ENCODE results near the gene ZRANB3. TPM values are rescaled to one million over a fixed set of nuclear protein-coding genes. Genes with fewer than 3 reads are reported as not detected.

ZRANB3 gene
- total and polyA plus RNA-seq, 3 experiments from 2014 or later: 2.5 to 10.3 (median 9.1) TPM

DNA sequence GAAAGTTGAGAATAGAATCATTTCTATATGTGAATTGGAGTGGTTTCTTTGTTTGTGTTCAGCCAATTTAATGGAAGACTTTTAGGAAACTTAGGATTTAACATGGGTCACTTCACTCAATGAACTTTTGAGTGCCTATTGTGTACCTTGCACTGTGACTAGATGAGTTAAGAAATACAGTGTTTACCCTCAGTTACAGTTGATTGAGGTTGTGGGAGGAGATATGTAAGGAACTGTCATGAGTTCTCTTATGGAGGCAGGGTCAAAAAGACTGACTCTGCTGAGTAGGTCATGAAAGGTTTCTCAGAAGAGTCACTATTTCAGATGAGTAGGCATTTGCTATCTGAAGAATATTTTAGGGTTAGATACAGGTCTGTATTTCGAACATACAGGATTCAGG lies 380.3 kb downstream of the ZRANB3 start:
- no peak for DNase-seq
- POLR2A ChIA-PET: no interaction called here
- Mint-ChIP-seq H3K4me3 (no peak overlapping the region), H3K36me3 (peaks cover 26 to 64% (median 33%) of the 10 kb centered on the region in 3 donors), H3K27me3 (no peaks in the 10 kb centered on the region), H3K27ac (no peak overlapping the region), H3K9me3 (no peaks in the 10 kb centered on the region), H3K4me1 (no peaks in the 10 kb centered on the region)
- Histone ChIP-seq H3K27ac (ENCODE audit: low read depth, low read length) (no peak overlapping the region), H3K4me3 (ENCODE audit: low read length) (no peak overlapping the region), H3K9me3 (ENCODE audit: low read length) (no peaks in the 10 kb centered on the region), H3K36me3 (ENCODE audit: insufficient read depth, low read length) (peaks cover 40% of the 10 kb centered on the region), H3K27me3 (ENCODE audit: insufficient read depth, low read length, poor library complexity, severe bottlenecking) (no peaks in the 10 kb centered on the region), H3K4me1 (ENCODE audit: insufficient read depth, low read length) (no peaks in the 10 kb centered on the region)
- CTCF ChIA-PET: no interaction called here

DNA sequence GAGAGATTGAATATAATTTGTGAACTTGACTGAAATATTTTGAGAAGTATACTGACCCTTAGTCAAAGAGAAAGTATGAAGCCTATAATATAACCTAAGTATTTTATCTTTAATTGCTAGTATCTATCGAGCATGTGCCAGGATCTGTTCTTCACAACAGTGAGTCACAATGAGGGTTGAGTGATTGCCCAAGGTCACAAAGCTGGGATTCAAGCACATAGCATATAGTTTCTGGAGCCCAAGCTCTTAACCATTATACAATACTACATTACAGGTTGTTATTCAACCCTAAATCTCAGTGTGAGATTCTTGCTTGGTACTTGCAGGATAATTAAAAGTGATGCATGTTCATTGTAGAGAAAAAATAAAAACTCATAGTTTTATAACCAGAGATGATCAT lies 381.8 kb downstream of the ZRANB3 start:
- H3K27ac ChIP-seq (ENCODE audit: low read depth, low read length): no peak overlapping the region
- POLR2A ChIA-PET: no interaction called here
- H3K4me3 ChIP-seq (ENCODE audit: low read length): no peak overlapping the region
- no peaks in the 10 kb centered on the region for H3K4me1 ChIP-seq (ENCODE audit: insufficient read depth, low read length)
- peaks cover 22 to 59% (median 25%) of the 10 kb centered on the region in 3 donors for H3K36me3 Mint-ChIP-seq
- CTCF ChIA-PET: no interaction called here
- no peaks in the 10 kb centered on the region for H3K27me3 Mint-ChIP-seq
- H3K36me3 ChIP-seq (ENCODE audit: insufficient read depth, low read length): peaks cover 34% of the 10 kb centered on the region
- DNase-seq: no peak
- H3K9me3 ChIP-seq (ENCODE audit: low read length): no peaks in the 10 kb centered on the region
- H3K27me3 ChIP-seq (ENCODE audit: insufficient read depth, low read length, poor library complexity, severe bottlenecking): no peaks in the 10 kb centered on the region
- no peak overlapping the region for H3K27ac Mint-ChIP-seq
- peaks cover 0 to 4% (median under 1%) of the 10 kb centered on the region in 3 donors for H3K4me1 Mint-ChIP-seq
- no peak overlapping the region for H3K4me3 Mint-ChIP-seq
- no peaks in the 10 kb centered on the region for H3K9me3 Mint-ChIP-seq

DNA sequence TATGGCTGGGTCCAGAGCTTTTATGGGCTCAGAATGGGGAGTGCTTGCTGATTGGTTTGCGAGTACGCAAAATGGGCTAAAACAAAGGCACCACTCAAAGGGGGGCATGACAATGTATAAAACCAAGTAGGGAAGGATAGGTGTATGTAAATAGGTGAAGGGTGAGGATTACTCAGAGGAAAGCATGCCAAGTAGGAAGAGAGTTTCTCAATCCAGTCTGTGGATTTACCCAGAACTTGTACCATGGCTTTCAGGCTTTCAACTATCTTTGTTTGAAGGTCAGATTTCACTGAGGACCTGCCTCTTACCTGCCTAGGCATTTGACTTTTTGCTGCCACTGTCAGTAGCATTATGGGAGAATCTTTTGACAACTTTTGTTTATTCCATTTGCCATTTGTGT lies 386.7 kb downstream of the ZRANB3 start:
- H3K9me3 Mint-ChIP-seq: peaks cover 6 to 18% (median 7%) of the 10 kb centered on the region in 5 donors
- no peaks in the 10 kb centered on the region for H3K9me3 ChIP-seq (ENCODE audit: low read length)
- ChIA-PET CTCF (no interaction called here), POLR2A (no interaction called here)
- H3K27me3 ChIP-seq (ENCODE audit: insufficient read depth, low read length, poor library complexity, severe bottlenecking): no peaks in the 10 kb centered on the region
- no peak overlapping the region for H3K27ac Mint-ChIP-seq
- no peaks in the 10 kb centered on the region for H3K36me3 ChIP-seq (ENCODE audit: insufficient read depth, low read length)
- H3K4me1 Mint-ChIP-seq: peaks cover 1 to 10% (median 7%) of the 10 kb centered on the region in 3 donors
- H3K27me3 Mint-ChIP-seq: no peaks in the 10 kb centered on the region
- H3K27ac ChIP-seq (ENCODE audit: low read depth, low read length): no peak overlapping the region
- DNase-seq: no peak
- no peak overlapping the region for H3K4me3 Mint-ChIP-seq
- H3K36me3 Mint-ChIP-seq: peaks cover 29 to 59% (median 38%) of the 10 kb centered on the region in 3 donors
- no peaks in the 10 kb centered on the region for H3K4me1 ChIP-seq (ENCODE audit: insufficient read depth, low read length)
- H3K4me3 ChIP-seq (ENCODE audit: low read length): no peak overlapping the region

DNA sequence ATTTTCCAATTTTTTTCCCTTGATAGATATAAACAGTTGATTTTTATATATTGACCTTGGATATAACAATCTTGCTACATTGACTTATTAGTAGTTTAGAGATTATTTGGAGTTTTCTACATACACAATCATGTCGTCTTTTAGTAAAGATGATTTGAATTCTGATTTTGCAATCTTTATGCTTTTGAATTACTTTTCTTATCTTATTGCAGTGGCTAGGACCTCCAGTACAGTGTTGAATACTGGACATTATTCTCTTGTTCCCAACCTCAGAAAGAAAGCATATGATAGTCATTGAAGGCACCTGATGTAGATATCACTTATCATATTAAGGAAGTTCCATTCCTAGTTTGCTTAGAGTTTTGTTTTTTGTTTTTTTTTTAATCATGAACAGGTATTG lies 388.7 kb downstream of the ZRANB3 start:
- ChIA-PET CTCF (no interaction called here), POLR2A (no interaction called here)
- Histone ChIP-seq H3K9me3 (ENCODE audit: low read length) (no peaks in the 10 kb centered on the region), H3K4me3 (ENCODE audit: low read length) (no peak overlapping the region), H3K4me1 (ENCODE audit: insufficient read depth, low read length) (no peaks in the 10 kb centered on the region), H3K36me3 (ENCODE audit: insufficient read depth, low read length) (no peaks in the 10 kb centered on the region), H3K27ac (ENCODE audit: low read depth, low read length) (no peak overlapping the region), H3K27me3 (ENCODE audit: insufficient read depth, low read length, poor library complexity, severe bottlenecking) (no peaks in the 10 kb centered on the region)
- H3K4me1 Mint-ChIP-seq: peaks cover 1 to 10% (median 7%) of the 10 kb centered on the region in 3 donors
- H3K9me3 Mint-ChIP-seq: peaks cover 6 to 18% (median 7%) of the 10 kb centered on the region in 5 donors
- H3K36me3 Mint-ChIP-seq: peaks cover 29 to 68% (median 39%) of the 10 kb centered on the region in 3 donors
- H3K27me3 Mint-ChIP-seq: no peaks in the 10 kb centered on the region
- DNase-seq: no peak
- no peak overlapping the region for H3K27ac Mint-ChIP-seq
- no peak overlapping the region for H3K4me3 Mint-ChIP-seq

DNA sequence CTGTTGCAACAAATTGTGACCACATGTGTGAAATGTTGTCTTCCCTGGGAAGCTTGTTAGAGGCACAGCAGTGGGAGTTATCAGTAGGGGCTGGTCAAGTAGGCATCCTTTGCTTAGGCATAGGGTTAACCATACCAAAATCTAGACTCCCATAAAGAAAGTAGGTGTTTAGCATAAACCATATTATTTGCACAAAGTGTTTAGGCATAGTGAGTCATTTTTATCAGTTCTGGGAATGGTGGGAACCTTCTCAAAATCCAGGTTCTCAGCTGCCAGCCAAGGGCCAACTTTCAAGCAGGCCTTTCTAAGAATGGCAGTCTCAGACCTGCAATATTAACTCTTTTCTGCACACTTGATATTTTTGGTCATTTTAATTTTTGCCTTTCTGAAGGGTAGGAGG lies 390.4 kb downstream of the ZRANB3 start:
- Histone ChIP-seq H3K27me3 (ENCODE audit: insufficient read depth, low read length, poor library complexity, severe bottlenecking) (no peaks in the 10 kb centered on the region), H3K36me3 (ENCODE audit: insufficient read depth, low read length) (peaks cover 10% of the 10 kb centered on the region), H3K4me3 (ENCODE audit: low read length) (no peak overlapping the region), H3K9me3 (ENCODE audit: low read length) (no peaks in the 10 kb centered on the region), H3K27ac (ENCODE audit: low read depth, low read length) (no peak overlapping the region), H3K4me1 (ENCODE audit: insufficient read depth, low read length) (no peaks in the 10 kb centered on the region)
- Mint-ChIP-seq H3K9me3 (peaks cover 6 to 18% (median 7%) of the 10 kb centered on the region in 5 donors), H3K27ac (no peak overlapping the region), H3K4me1 (peaks cover 1 to 10% (median 7%) of the 10 kb centered on the region in 3 donors), H3K36me3 (peaks cover 36 to 77% (median 48%) of the 10 kb centered on the region in 3 donors), H3K4me3 (no peak overlapping the region), H3K27me3 (no peaks in the 10 kb centered on the region)
- DNase-seq: no peak
- CTCF ChIA-PET: interaction anchor here (2.1 kb wide), 1 partner anchor 569 kb away, joined by 6 read pairs; no protein-coding TSS in a partner anchor
- POLR2A ChIA-PET: no interaction called here

DNA sequence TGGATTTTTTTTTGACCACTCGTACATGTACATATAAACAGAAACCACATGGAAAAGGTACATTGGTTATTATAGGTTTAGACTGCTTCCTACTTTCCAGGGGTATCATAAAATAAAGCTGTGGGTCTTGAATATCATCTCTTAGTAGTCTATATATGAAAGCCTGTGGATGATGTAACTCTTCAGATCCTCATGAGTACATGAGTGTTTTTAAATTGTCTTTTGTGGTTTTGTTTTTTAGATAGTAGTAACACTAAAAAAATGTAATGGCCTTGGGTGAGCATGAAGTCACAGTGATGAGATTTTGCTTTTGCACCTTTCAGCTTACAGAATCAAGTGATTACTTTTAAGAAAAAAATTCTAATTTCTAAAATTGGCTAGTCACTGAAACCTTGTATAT lies 398.7 kb downstream of the ZRANB3 start:
- H3K27me3 ChIP-seq (ENCODE audit: insufficient read depth, low read length, poor library complexity, severe bottlenecking): no peaks in the 10 kb centered on the region
- no peaks in the 10 kb centered on the region for H3K9me3 Mint-ChIP-seq
- DNase-seq: no peak
- H3K27ac Mint-ChIP-seq: no peak overlapping the region
- H3K4me1 Mint-ChIP-seq: no peaks in the 10 kb centered on the region
- peaks cover 32 to 71% (median 46%) of the 10 kb centered on the region in 3 donors for H3K36me3 Mint-ChIP-seq
- no peak overlapping the region for H3K4me3 ChIP-seq (ENCODE audit: low read length)
- POLR2A ChIA-PET: no interaction called here
- CTCF ChIA-PET: no interaction called here
- H3K27me3 Mint-ChIP-seq: no peaks in the 10 kb centered on the region
- H3K4me3 Mint-ChIP-seq: no peak overlapping the region
- no peak overlapping the region for H3K27ac ChIP-seq (ENCODE audit: low read depth, low read length)
- peaks cover 27% of the 10 kb centered on the region for H3K36me3 ChIP-seq (ENCODE audit: insufficient read depth, low read length)
- H3K9me3 ChIP-seq (ENCODE audit: low read length): no peaks in the 10 kb centered on the region
- no peaks in the 10 kb centered on the region for H3K4me1 ChIP-seq (ENCODE audit: insufficient read depth, low read length)

DNA sequence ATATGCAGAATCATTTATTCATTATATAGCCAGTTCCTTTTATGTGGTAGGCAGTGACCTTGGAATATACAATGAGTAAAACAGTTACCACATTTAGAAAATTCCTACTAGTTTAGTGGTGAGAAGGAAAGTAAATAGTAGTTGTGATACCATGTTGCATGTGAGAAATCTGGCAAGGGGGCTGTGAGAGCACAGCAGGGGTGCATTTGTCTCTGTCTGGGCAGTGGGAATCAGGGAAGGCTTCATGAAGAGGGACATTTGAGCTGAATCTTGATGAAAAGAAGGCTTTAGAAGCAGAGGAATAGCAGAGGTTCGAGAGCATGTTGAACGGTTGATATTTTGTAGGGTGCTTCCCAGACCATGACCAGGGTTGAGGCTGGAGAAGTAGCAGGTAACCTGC lies 400.3 kb downstream of the ZRANB3 start:
- ChIA-PET CTCF (no interaction called here), POLR2A (no interaction called here)
- Histone ChIP-seq H3K36me3 (ENCODE audit: insufficient read depth, low read length) (peaks cover 19% of the 10 kb centered on the region), H3K4me1 (ENCODE audit: insufficient read depth, low read length) (no peaks in the 10 kb centered on the region), H3K27me3 (ENCODE audit: insufficient read depth, low read length, poor library complexity, severe bottlenecking) (no peaks in the 10 kb centered on the region), H3K9me3 (ENCODE audit: low read length) (no peaks in the 10 kb centered on the region), H3K4me3 (ENCODE audit: low read length) (no peak overlapping the region), H3K27ac (ENCODE audit: low read depth, low read length) (no peak overlapping the region)
- Mint-ChIP-seq H3K4me3 (no peak overlapping the region), H3K4me1 (no peaks in the 10 kb centered on the region), H3K27me3 (no peaks in the 10 kb centered on the region), H3K9me3 (no peaks in the 10 kb centered on the region), H3K27ac (peak overlapping the region in 2 of 8 donors; percentile 12 to 23), H3K36me3 (peaks cover 25 to 72% (median 42%) of the 10 kb centered on the region in 3 donors)
- no peak for DNase-seq

DNA sequence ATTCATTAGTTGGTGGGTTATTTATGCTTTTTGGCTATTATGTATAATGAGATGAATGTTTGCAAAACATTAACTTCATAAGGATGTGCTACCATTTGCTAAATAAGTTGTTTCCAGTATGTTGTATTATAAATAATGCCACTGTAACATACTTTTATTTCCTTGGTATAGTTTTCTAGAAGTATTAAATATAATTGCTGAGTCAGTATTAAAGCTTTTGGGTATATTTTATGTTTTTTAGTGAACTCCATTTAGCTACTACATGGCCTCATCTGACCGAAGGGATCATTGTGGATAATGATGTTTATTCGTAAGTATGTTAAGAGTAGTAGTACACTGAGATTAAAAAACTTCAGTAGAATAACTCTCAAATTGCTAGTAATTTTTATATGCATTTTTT lies 405.1 kb downstream of the ZRANB3 start:
- H3K9me3 Mint-ChIP-seq: no peaks in the 10 kb centered on the region
- DNase-seq: no peak
- H3K36me3 Mint-ChIP-seq: peaks cover 15 to 63% (median 30%) of the 10 kb centered on the region in 3 donors
- no peak overlapping the region for H3K27ac Mint-ChIP-seq
- Histone ChIP-seq H3K4me3 (ENCODE audit: low read length) (no peak overlapping the region), H3K27me3 (ENCODE audit: insufficient read depth, low read length, poor library complexity, severe bottlenecking) (no peaks in the 10 kb centered on the region), H3K9me3 (ENCODE audit: low read length) (no peaks in the 10 kb centered on the region), H3K4me1 (ENCODE audit: insufficient read depth, low read length) (no peaks in the 10 kb centered on the region), H3K36me3 (ENCODE audit: insufficient read depth, low read length) (peaks cover 10% of the 10 kb centered on the region), H3K27ac (ENCODE audit: low read depth, low read length) (no peak overlapping the region)
- H3K4me3 Mint-ChIP-seq: no peak overlapping the region
- ChIA-PET POLR2A (no interaction called here), CTCF (no interaction called here)
- H3K27me3 Mint-ChIP-seq: no peaks in the 10 kb centered on the region
- no peaks in the 10 kb centered on the region for H3K4me1 Mint-ChIP-seq

Measured in CD8-positive, alpha-beta memory T cell (primary cell).